HG03196 (cell line): ENCODE results near the gene YLPM1.

Experiments
- ATAC-seq: cut with Tn5 transposase; IDR thresholded peaks from one replicate; pipeline ENCODE4 v1.9.1; 2021; ENCODE audit not compliant: unreplicated experiment

The YLPM1 gene

GRCh38 chr14:74868739-74869138 lies 105.6 kb downstream of the YLPM1 start:
- ATAC-seq: no peak

DNA sequence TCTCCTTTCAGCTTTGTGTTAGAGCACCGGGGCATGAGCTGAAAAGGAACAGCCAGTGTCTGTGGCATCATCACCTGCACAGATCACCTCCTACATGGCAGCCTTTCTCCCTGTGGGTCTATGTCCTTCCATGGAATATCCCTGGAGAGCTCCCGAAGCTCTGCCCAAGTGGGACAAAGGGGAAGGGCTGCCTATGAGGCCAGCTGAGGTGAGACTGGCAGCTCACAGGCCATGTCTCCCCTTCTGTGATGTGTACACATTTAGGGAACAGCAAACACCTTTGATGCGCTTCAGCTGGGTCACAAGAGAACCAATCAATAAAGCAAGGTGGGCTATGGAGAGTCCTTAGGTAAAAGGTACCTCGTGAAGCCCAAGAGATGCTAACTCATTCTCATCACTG lies 108.7 kb downstream of the YLPM1 start:
- ATAC-seq: no peak

DNA sequence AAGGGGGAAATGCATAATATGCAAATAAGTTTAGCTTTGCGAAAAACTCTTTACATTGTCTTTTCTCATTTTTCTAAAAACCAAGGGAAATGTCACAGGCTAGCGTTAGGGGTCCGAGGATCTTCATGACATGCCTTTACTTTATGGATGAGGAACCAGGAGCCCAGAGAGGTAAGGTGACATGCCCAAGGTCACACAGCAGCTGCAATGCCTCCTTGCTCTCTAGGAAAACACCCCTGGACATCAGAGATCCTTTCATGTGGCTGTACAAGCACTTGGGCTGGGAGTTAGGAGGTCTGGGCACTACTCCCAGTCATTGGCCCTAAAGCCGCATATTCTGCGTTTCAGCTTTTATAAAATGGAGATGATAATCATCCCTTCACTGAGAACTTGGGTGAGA lies 112.1 kb downstream of the YLPM1 start:
- no peak for ATAC-seq

DNA sequence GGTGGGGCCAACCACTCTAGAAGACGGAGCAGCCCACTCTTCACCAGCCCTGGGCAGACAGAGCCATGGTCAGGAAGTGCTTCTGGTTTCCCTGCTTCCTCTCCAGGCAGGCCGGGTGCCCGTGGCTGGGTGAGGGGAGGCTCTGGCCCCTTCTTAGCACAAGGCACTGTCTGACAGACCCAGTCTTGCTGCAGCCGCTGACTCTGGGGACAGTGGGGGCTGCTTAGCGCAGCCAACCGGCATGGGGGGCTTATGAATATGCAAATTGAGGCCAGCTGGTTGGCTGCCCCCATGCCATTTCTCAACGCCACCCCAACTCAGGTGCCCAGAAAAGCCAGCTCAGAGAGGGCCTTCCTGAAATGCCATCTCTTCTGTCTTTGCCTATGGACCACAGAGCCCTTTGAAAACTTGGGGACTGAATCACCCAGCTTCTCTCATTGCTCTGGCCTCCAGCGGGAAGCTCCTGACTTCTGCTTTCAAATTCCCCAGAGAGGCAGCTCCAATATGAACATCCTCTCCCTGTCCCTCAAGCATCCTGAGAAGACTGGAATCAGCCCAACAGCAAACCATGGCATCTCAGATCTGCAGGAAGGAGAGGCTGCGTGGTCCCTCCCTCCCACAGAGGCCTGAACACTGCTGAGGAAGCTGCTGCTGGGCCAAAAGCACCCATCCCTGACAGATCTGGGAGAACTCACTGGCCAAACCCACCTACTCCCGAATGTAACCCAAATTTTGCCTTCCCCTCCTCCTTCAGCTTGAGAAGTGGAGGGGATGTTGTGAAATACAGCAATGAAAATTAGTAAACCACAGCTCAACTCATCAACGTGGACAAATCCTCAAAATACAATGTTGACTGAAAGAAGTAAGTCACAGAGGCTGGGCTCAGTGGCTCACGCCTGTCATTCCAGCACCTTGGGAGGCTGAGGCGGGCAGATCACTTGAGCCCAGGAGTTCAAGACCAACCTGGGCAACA lies 113.1 kb downstream of the YLPM1 start, which contains the start of gene PROX2:
Gene PROX2 (minus strand): TSS at position 205 of the 973 bp plus-strand sequence. CDS start 12,311 bp downstream, outside the sequence.
- ATAC-seq: no peak

- no peak for ATAC-seq
Observed at GRCh38 chr14:74879427-74880182, 116.5 kb downstream of the YLPM1 start.

GRCh38 chr14:74881431-74882102 lies 118.5 kb downstream of the YLPM1 start, which contains the start of gene DLST:
TSS of gene DLST (plus strand) at chr14:74881916. CDS start at chr14:74881954, 38 bp downstream.
- peak; percentile 81 for ATAC-seq

DNA sequence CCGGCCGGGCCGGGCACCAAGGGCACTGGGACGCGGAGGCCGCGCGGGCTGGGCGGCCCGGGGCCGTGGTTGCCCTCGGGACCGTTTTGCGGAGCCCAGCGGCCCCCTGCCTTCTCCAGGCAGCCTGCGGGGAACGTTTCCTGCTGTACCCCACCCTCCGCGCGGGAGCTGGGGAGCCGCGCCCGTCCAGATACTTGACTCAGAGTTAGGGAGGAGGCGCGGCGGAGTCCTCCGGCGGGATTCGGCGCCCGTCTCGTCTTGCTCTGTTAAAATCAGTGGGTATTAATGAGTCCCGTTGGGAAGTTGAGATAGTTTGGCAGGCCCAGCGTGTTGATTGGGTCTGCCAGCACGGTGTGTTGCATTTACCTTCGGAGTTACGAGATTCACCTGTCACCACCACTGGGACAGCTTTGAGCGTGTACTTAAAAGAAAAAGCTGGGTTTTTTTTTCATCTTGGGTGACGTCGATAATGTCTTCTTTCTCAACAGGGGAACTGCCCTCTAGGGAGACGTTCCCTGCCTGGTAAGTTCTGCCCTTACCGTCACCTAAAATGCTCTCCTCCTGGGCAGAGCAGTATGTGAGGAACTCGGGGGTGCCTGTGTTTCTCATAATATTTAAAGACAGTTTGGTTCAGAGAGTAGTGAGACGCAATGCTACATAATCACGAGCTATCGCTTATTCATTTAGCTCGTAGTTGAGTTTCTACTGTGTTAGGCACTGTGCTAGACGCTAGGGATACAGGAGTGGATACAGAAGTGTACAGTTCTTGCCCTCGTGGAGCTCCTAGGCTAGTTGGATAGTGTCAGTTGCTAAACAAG lies 119.2 kb downstream of the YLPM1 start:
- peak; percentile 37 for ATAC-seq
